Transverse colon (tissue), 4 donors: ENCODE measurements around the gene HAPLN1.

Experiments
- CTCF ChIP-seq, 5 experiments: fragments of 200-600 bp in 3 of 5; fragments of 450-650 bp in 2 of 5; sonication (generic) in 3 of 5; IDR thresholded peaks; 1 replicate in 2 of 5; 2 replicates in 3 of 5; pipeline ENCODE4 v1.5.1; 2016 to 2017; ENCODE audit warnings: antibody characterized with exemption in 5 of 5, inconsistent platforms in 3 of 5, mild to moderate bottlenecking in 2 of 5, moderate library complexity in 1 of 5
- EP300 ChIP-seq: sonication (generic); formaldehyde crosslinking; IDR thresholded peaks from one replicate; pipeline ENCODE4 v1.6.1; 2017; ENCODE audit warnings: antibody characterized with exemption, low read depth
- POLR2A ChIP-seq: fragments of 450-650 bp; IDR thresholded peaks from one replicate; pipeline ENCODE4 v1.6.1; 2016; ENCODE audit warnings: antibody characterized with exemption, mild to moderate bottlenecking, moderate library complexity
- POLR2AphosphoS5 ChIP-seq, 3 donors: sonication (generic); formaldehyde crosslinking; IDR thresholded peaks; one replicate each; pipeline ENCODE4 v1.6.1; 2016; ENCODE audit warnings: antibody characterized with exemption in 3 of 3

- no peak for TF ChIP-seq EP300
- TF ChIP-seq CTCF (IDR thresholded peaks at IDR 0.05): no peak
- no peak for TF ChIP-seq POLR2AphosphoS5 (IDR thresholded peaks at IDR 0.05)
- no peak for TF ChIP-seq POLR2A
Measured at GRCh38 chr5:83723031-83723430, 2.4 kb upstream of the HAPLN1 start.
